Measurements from ENCODE around the gene DGKZ.

Gene DGKZ

DNA sequence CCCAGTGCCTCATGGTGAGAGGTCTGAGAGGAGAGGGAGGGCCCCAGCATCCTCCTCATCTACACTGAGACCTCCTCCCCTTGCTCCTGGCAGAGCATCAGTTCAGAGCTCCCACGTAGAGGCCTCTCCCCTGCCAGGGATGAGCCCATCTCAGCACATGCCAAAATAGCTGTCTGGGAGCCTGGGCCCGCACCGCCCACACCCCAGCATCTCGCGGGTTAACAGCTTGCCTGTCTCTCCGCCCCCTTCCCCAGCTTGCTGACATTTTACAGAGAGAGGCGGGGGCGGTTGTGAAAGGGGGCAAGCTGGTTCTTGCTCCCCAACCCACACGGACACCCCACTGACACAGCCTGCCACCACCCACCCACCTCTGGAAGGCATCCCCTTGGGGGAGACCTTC lies 6.4 kb downstream of the DGKZ start:
- Histone ChIP-seq H3K4me2 (ENCODE audit: low read depth, low read length, poor library complexity, severe bottlenecking) (peak overlapping the region; percentile 100), H3K36me3 (ENCODE audit: insufficient read depth, low read length) (peaks cover 14% of the 10 kb centered on the region; the same call in 1 of the 2 replicates), H3K4me1 (ENCODE audit: insufficient read depth, low read length, poor library complexity, severe bottlenecking) (peaks cover 67% of the 10 kb centered on the region), H3K27me3 (ENCODE audit: insufficient read depth, low read length, poor library complexity, severe bottlenecking) (no peaks in the 10 kb centered on the region), H3F3A (ENCODE audit: low read depth) (peaks cover 4% of the 10 kb centered on the region; the same call in 1 of the 2 replicates), H4K20me1 (ENCODE audit: insufficient read depth, low read length, poor library complexity, severe bottlenecking) (peaks cover 69% of the 10 kb centered on the region), H2AFZ (ENCODE audit: low read length) (no peak overlapping the region), H3K9me2 (replicated peaks; ENCODE audit: low read depth, low read length) (no peaks in the 10 kb centered on the region), H3K9ac (ENCODE audit: low read depth, low read length, poor library complexity, severe bottlenecking) (peak overlapping the region; percentile 3), H3K79me2 (ENCODE audit: insufficient read depth, low read length) (peaks cover 100% of the 10 kb centered on the region), H3K4me3 (ENCODE audit: low read length, poor library complexity, severe bottlenecking) (no peak overlapping the region), H3K9me3 (ENCODE audit: insufficient read depth, low read depth, low read length) (no peaks in the 10 kb centered on the region)
- TF ChIP-seq, protein P1, sequence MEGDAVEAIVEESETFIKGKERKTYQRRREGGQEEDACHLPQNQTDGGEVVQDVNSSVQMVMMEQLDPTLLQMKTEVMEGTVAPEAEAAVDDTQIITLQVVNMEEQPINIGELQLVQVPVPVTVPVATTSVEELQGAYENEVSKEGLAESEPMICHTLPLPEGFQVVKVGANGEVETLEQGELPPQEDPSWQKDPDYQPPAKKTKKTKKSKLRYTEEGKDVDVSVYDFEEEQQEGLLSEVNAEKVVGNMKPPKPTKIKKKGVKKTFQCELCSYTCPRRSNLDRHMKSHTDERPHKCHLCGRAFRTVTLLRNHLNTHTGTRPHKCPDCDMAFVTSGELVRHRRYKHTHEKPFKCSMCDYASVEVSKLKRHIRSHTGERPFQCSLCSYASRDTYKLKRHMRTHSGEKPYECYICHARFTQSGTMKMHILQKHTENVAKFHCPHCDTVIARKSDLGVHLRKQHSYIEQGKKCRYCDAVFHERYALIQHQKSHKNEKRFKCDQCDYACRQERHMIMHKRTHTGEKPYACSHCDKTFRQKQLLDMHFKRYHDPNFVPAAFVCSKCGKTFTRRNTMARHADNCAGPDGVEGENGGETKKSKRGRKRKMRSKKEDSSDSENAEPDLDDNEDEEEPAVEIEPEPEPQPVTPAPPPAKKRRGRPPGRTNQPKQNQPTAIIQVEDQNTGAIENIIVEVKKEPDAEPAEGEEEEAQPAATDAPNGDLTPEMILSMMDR (conservative IDR thresholded peaks at IDR 0.05; ENCODE audit: low read length): no peak
- no peak for TF ChIP-seq EZH2phosphoT487 (IDR thresholded peaks at IDR 0.05; ENCODE audit: borderline replicate concordance)

DNA sequence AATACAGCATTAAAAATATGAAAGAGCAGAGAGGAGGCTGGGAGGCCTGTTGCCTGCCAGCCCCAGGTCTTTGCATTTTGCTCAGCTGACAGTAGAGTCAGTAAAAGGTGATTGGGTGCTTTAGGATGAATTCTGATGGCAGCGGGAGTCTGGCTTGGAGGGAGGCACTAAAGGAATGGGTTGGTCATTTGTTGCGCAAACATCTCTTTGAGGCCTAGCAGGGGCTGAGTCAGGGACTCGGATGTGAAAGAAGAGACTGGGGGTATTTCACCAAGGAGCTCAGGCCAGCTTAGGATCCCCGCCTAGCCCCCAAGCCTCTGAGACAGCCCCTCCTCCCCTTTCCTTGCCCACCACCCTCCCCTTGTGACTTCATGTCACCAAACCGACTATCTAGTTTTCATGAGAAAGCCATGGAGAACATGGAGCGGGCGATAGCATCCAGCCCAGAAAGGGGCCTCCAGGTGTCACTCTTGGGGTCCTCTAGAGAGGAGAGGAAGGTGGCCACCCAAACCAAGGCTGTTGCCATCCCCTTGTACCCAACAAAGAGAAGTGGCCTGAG lies 9.7 kb downstream of the DGKZ start:
- Histone ChIP-seq H3K9me3 (ENCODE audit: insufficient read depth, low read depth, low read length) (no peaks in the 10 kb centered on the region), H3K4me1 (ENCODE audit: insufficient read depth, low read length, poor library complexity, severe bottlenecking) (peaks cover 56% of the 10 kb centered on the region), H3K4me3 (ENCODE audit: low read length, poor library complexity, severe bottlenecking) (no peak overlapping the region), H3K9ac (ENCODE audit: low read depth, low read length, poor library complexity, severe bottlenecking) (peak overlapping the region; percentile 9), H3K79me2 (ENCODE audit: insufficient read depth, low read length) (peaks cover 97% of the 10 kb centered on the region), H2AFZ (ENCODE audit: low read length) (no peak overlapping the region), H4K20me1 (ENCODE audit: insufficient read depth, low read length, poor library complexity, severe bottlenecking) (peaks cover 49% of the 10 kb centered on the region), H3K4me2 (ENCODE audit: low read depth, low read length, poor library complexity, severe bottlenecking) (peak overlapping the region; percentile 23), H3K9me2 (replicated peaks; ENCODE audit: low read depth, low read length) (no peaks in the 10 kb centered on the region), H3K36me3 (ENCODE audit: insufficient read depth, low read length) (peaks cover 14% of the 10 kb centered on the region; the same call in 1 of the 2 replicates), H3F3A (ENCODE audit: low read depth) (no peaks in the 10 kb centered on the region; the same call in 1 of the 2 replicates), H3K27me3 (ENCODE audit: insufficient read depth, low read length, poor library complexity, severe bottlenecking) (no peaks in the 10 kb centered on the region)
- TF ChIP-seq EZH2phosphoT487 (IDR thresholded peaks at IDR 0.05; ENCODE audit: borderline replicate concordance): no peak
- TF ChIP-seq, protein P1 (conservative IDR thresholded peaks at IDR 0.05; ENCODE audit: low read length): no peak

DNA sequence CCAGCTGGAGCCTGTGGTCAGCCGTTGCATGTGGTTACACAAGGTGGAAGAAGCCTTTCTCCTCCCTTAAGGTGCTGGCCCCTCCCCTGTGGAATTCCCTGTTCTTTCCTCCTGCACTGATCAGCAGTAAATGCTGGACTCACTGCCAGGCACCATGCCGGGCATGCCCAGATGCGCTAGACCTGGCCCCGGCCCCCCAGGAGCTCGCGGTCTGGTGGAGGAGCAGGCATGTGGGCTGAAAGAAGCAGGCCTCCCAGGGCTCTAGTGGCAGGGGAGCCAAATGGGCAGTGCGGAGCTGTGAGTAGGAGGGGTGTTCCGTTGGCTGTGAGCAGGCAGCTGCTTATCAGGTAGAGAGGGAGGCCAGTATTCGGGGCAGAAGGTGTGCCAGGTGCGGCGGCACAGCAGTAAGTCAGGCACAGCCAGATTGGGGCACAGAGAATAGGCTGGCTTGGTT lies 10.2 kb downstream of the DGKZ start:
- H3K27me3 ChIP-seq (ENCODE audit: insufficient read depth, low read length, poor library complexity, severe bottlenecking): no peaks in the 10 kb centered on the region
- H3K4me1 ChIP-seq (ENCODE audit: insufficient read depth, low read length, poor library complexity, severe bottlenecking): peaks cover 58% of the 10 kb centered on the region
- peaks cover 49% of the 10 kb centered on the region for H4K20me1 ChIP-seq (ENCODE audit: insufficient read depth, low read length, poor library complexity, severe bottlenecking)
- peaks cover 97% of the 10 kb centered on the region for H3K79me2 ChIP-seq (ENCODE audit: insufficient read depth, low read length)
- H3K9ac ChIP-seq (ENCODE audit: low read depth, low read length, poor library complexity, severe bottlenecking): peak overlapping the region; percentile 9
- peak overlapping the region; percentile 23 for H3K4me2 ChIP-seq (ENCODE audit: low read depth, low read length, poor library complexity, severe bottlenecking)
- no peak overlapping the region for H2AFZ ChIP-seq (ENCODE audit: low read length)
- H3K36me3 ChIP-seq (ENCODE audit: insufficient read depth, low read length): peaks cover 14% of the 10 kb centered on the region; the same call in 1 of the 2 replicates
- no peaks in the 10 kb centered on the region for H3K9me2 ChIP-seq (replicated peaks; ENCODE audit: low read depth, low read length)
- no peaks in the 10 kb centered on the region; the same call in 1 of the 2 replicates for H3F3A ChIP-seq (ENCODE audit: low read depth)
- H3K4me3 ChIP-seq (ENCODE audit: low read length, poor library complexity, severe bottlenecking): no peak overlapping the region
- H3K9me3 ChIP-seq (ENCODE audit: insufficient read depth, low read depth, low read length): no peaks in the 10 kb centered on the region
- TF ChIP-seq, protein P1 (conservative IDR thresholded peaks at IDR 0.05; ENCODE audit: low read length): no peak
- no peak for TF ChIP-seq EZH2phosphoT487 (IDR thresholded peaks at IDR 0.05; ENCODE audit: borderline replicate concordance)

All from Loucy (cell line).